ENCODE results near the gene SND1.

Gene SND1

DNA sequence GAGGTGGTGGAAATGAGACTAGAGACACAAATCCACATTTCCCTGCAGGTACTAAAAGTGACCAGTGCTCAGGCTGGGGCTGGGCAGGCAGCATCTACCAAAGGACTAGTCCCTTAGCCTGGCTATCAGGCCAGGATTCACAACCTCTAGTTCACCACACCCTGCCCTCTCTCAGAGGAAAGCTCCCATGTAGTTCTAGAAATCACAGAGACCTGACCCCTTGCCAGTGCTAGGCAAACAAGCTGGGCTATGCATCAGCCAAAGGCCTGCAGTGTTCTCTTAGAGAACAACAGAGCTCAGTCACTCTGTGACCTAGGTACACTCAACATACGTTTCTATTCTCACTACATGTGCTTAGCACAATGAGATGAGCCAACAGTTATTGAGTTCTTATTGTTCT lies 405.9 kb downstream of the SND1 start:
- no peak for DNase-seq

DNA sequence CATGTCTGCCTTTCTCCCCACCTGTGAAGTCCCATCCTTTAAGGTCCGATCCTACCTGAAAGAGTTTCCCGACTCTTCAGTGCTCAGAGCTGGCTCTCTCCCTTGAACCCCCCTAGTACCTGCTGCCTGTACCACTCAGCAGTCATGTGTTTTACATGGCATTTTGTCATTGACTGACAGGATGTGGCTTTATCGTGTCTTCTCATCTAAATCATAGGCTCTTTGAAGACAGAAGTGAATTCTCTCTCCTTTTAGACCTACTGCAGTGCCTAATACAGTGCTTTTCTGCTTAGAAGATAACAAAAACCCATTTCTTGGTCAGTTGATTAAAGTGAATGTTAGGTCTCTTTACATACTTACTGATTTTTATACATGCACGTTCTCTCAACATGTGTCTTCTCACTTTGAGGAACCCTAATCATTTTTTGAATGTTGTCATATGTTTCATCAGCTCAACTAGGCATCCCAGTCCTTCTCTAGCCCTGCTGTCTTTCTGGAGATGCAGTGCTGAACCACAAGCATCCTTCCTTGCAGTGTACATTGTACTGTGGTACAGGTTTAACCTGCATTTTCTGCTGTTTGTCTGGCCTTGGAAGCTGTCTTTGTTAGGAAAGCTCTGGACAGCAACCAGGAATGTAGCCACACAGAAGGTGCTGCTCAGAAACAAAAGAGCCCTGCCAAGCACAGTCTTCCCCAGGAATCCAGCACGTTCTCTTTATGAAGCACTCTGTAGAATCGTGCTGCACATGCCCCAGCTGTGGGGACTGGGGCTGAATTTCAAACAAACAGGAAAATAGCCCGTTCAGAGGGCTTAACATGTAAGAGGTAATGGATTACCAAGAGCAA lies 407.4 kb downstream of the SND1 start:
- no peak for DNase-seq

DNA sequence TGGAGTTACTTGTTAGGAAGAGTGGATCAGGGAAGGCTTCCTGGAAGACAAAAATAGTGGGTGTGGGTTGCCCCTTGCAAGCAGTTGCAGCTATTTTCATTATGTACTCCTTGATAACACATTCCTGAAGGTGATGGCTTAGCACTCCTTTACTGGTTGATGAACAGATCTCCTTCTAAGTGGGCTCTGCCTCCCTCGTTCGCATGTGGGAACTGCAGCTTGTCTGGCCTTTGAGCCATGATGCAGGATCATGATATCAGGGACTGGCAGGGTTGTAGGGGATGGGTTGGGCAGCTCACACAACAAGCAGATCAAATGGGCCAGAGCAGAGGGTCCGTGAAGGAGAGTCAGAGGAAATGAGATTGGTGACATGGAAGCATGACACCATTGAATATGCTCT lies 408.0 kb downstream of the SND1 start:
- no peak for DNase-seq

DNA sequence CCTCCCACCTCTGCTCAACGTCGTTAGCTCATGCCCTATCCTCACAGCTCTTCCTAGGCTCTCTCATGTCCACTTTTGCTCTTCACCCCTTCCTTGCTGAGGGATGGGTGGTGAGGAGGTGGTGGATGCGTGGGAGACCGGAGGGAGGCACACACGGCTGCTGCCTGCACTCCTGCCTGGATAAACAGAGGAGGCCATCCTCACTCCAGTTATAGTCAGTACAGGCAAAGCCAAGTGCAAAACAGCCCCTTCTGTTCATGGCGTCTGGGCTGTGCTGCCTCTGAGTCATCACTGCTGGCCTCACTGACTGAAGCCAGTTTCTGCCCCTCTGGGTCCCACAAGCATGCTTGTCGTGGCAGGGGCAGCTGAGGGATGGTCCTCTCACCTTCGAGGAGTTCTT lies 411.1 kb downstream of the SND1 start:
- no peak for DNase-seq

DNA sequence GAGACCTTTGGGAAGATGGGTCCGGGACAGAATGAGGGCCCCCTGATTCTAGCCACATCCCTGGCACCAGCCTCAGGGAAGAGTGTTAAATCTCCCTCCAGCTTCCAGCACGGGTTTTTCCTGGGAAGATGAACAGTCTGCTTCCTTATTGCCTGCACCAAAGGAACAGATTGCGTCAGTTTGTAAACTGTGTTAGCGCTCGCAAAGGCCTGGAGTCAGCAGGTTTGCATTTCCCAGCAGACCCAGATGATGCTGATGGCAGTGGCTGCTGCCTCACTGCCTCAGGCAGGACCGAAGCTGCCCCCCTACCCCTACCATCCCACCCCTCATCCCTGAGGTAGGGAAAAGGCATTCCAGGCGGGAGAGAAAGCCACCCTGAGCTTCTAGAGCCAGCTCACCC lies 413.9 kb downstream of the SND1 start:
- no peak for DNase-seq

DNA sequence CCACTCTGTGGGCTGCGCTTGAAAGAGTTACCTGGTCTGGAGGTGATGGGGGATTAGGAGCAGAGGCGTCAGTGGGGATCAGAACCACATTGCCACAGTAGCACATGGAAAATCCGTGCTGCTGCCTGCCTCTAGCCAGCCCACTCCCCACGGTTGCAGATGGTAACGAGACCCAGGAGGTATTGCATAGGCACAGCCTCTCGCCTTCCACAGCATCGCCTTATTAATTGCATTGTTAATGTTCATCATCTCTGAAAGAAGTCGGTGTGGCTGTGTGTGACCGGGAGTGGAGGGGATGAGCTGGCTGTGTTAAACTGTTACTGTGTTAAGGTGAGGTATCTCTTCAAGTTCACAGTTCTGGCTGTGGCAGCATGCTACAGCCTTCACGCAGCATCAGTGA lies 414.4 kb downstream of the SND1 start:
- no peak for DNase-seq

DNA sequence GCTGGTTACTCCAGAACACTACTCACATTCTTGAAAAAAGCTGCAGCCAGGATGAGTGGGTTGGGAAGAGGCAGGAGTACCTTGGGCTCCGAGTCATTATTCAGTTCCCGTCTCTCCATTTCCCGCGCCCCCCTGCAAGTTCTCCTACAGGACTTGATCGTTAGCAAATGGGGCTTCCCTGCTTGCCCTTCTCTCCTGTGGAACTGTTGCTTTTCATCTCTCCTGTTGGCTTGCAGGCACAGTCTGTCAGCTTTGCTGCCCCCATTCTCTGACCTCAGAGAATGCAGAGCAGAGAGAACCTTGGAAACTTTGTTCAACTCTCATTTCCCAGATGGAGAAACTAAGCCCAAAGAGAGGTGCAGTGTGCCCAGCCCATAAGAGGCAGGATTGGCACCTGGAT lies 414.9 kb downstream of the SND1 start:
- no peak for DNase-seq

DNA sequence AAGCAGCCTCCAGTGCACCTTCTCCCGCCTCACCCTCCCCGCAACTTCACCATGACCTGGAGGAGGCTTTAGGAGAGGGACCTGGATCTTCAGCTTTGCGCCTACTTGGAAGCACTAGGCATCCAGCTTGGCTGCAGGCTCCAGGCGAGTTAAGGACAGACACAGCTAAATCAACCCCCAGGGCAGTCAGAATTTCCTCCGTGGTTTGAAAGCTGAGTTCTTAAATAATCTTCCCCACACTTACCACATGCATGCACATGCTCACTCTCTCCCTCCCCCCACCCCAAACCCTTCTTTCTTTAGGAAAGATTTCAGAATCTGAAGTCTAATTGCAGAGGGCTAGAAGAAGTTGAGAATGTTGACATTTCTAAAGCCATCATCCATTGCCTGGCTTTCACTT lies 416.0 kb downstream of the SND1 start:
- DNase-seq, result no peak

DNA sequence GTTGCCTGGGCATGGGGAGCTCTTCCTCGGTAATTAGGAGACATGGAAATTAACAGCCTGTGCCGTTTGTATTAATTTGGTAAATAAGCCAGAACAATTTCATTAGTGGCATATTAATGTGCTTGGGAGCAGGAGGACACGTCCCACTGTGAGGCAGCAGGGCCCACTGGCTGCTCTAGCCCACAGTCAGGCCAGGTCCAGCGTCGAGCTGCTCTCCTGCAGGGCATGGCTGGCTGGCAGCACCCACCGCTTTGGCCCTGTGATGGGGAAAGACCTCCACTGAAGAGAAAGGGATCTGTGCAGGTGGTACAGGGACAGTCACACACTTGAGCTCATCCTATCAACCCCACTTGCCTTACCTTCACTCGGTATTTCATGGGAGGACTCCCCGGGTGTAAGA lies 416.8 kb downstream of the SND1 start:
- no peak for DNase-seq

DNA sequence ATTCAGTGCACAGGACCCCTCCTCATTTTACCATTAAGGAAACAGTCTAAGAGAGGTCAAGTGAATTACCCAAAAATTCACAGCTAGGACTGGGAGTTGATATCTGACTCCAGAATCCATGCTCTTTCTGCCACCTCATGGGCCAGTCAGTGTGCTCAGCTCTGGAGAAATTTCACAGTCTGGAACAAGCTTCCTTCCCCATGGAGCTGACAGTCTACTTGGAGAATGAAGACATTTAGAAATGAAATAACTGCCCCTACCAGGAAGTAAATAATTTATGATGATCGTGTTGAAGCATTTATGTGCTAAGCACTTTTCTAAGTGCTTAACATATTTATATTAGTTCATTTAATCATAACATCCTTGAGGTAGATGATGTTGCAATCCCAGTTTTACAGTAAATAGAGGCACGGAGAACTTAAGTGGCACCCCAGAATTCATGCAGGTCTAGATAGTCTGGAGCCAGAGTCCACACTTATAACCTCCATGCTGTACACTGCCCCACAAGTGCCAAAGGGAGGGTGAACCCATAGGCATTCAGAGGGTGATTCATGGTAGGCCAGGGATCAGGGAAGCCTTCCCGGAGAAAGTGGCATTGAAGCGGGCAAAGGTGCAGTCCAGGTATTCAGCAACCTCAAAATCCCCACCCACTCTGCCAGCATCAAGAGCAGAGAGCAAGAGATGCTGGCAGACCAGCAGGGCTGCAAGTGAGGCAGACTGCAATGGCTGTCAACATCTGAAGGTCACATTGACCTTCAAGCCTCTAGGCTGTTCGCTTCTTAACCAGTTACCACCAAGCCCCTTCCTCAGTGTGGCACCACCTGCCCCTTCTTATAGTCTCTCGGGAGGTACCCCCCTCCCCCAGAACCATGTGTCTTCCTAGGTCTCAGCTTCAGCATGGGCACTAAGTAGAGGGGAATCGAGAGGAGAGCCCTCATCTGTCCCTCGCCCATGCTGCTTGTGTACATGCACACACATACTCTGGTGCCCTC lies 417.7 kb downstream of the SND1 start:
- DNase-seq, result no peak

DNA sequence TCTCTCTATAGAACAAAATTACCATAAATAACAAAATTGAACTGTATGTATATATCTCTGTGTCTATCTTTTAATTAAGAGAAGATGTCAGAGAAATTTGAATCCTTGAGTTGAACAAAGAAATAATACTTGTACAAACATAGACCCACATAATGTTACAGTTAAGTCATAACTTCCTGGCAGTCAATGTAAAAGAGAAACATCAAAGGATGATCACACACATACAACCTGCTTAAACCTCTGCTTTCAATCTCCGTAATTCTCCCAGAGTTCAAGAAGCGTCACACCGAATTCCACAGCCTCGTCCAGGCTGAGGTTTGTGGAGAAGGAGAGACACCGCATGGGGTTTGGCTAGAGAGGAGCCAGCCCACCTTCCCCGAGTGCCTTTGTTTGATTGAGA lies 419.4 kb downstream of the SND1 start:
- DNase-seq, result no peak

DNA sequence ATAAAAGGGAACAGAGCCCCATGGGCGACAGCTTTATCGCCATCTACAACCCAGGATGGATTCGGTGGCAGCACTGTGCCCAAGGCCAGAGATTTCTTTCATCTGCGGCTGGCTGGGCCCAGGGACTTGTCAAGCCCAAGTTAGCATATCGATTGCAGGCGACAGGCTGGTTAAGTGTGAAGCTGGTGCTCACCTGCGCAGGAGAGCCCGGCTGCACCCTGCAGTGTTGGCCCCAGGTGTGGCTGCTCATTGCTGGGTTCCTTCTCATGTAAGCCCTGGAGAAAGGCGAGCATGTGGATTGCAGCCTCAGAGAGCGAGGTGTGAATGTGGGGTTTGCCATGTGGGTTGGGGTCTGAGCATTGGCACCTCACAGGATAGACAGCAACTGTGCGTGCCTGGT lies 419.8 kb downstream of the SND1 start:
- DNase-seq, result no peak

DNA sequence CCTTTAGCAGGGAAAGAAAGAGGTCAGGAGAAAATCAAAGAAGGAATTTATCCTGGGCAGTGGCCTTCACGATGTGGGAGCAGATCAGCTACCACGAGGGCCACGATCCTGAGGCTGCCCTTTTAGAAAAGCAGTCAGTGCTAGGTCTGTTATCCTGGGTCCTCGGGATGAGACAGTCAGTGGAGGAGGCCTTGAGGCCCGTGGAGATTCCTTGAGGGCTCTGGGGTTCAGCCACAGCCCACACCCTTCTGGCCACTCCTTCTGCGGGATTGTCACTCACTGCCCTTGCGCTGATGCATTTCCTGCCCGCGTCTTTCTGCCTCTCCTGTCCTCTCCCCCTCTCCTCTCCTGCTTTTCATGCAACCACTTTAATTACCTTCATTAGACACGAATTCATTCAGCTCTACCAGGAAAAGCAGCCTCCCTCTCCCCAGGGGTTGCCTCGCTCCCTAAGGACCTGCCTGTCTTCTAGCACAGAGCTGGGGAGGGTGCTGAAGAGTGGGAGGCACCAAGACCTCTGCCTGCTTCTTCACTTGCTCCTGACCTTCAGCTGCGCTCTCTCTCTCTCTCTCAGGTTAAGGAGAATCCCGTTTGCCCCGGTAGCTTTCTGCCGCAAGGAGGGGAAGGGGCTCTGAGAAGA lies 421.8 kb downstream of the SND1 start:
- no peak for DNase-seq

DNA sequence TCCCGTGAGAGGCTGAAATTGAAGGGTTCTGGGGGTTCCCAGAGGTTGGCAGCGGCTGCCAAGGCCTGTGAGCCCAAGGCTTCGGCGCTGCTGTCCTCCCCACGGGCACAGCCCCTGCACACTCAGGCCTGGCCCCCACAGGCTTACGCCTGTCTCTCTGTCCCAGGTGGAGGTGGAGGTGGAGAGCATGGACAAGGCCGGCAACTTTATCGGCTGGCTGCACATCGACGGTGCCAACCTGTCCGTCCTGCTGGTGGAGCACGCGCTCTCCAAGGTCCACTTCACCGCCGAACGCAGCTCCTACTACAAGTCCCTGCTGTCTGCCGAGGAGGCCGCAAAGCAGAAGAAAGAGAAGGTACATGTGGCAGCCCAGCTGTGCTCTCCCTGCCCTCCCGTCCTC lies 422.3 kb downstream of the SND1 start:
- no peak for DNase-seq

DNA sequence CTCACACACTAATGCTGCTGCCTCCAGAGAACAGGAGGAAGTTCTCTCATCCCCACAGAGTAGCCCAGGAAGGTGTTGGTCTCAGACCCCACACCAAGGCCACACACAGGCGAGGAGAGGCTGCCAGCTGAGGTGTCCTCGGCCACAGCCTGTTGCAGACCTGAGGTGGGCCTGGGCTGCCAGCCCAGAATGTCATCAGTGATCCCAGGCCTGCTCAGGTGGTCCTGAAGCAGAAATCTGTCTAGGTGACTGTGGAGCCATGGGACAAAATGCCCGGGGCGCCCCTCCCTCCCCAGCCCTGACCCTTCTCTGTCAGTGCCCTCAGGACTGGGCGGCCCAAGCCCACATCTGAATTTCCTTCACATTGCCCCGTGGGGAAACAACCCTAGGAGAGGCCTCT lies 422.7 kb downstream of the SND1 start:
- DNase-seq, result no peak

DNA sequence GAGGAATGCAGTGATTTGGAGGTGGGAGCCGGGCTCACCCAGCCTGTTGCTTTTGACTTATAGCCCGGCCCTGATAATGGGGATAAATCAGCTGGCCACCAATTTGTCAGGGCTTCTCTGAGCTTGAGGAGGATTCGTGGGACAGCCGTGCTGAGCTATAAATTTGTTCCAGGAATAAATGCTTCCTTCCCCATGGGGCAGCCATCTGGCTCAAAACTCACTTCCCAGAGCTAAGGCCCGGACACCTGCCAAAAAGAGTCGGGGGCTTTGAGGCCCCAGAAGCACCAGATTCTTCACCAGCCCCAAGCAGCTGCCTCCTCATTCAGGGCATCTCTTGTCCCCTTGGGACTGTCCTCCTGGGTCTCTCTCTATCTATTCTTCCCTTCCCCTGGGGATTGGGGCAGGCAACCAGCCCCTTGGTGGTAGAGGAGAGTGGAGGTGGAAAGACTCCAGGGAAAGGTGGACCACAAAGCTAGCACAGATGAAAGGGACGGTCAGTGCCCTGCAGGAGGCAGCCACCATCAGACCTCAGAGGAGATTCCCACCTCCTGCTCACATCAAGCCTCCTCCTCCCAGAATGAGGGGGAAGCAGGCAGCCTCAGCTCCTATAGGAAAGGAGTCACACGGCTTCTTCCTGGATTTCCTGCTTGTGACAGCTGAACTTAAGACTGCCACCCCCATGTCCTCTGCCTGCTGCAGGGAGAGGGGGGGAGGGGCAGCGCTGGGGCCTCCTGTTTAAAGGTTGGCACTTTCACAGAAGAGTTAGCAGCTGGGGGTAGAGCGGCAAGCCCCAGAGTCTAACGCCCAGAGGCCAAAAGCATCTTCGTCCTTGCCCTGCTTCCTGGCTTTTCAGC lies 423.5 kb downstream of the SND1 start:
- no peak for DNase-seq

DNA sequence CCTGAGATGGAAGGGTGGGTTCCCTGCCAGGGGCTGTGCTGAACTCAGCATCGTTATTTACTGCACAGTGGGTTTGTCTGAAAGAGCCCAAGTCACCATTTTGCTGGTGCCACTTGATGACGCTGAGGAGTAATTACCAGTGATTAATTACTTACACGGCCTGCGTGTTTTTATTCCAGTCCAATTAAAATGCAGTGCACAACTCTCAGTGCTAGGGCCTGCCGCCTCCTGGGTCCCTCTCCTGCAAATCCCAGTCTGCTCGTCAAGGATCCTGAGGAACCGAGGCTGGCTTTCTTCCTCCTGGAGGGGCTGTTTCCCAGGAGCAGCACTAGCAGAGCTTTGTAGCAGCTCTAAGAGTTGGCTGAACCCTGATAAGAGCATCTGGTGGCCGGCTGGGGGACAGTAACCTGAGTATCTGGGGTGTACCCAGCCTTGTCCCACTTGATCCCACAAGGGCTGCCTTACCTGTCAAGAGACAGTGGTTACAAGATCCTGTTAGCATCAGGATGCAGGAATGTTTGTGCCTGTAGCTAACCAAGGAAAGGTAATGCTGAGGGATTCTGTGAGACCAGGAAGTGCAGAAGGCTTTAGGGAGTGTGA lies 424.3 kb downstream of the SND1 start:
- DNase-seq, result no peak

DNA sequence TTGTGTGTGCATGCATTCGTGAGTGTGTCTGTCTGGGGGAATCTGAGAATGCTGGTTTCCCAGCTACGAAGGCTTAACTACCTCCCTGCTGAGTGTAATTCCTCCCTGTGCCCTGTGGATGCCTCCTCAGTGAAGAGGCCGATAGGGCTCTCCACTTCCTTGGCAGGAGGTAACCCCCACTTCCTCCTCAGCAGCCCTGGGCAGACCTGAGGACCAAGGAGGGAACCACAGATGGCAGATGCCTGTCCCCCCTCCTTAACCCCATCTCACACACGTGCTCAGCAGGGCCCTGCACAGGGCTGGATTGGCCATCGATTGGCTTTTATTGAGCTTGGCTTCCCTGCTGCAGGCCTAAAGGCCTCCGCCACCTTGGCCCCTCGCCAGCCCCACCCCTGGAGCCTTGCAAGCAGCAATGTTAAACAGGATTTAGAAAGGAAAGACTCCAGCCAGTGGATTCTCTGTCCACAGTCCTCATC lies 424.8 kb downstream of the SND1 start:
- DNase-seq, result peak; percentile 48

DNA sequence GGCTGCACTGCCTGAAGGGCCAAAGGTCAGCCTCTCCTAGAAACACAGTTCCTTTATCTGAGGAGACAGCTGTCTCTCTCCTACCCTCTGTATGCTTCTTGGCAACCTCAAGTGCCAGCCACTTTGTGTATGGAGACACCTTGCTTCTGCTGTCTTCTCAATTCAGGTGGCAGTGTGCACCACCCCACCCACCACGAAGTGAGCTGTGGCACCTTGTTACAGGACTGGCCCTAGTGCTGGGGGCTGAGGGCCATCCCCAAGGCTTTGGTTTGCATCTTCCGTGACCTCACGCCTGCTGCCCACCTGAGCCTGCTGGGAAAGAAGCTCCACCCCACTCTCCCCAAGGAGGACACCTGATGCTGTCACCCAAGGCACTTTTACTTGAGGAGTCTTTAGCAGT lies 426.3 kb downstream of the SND1 start:
- no peak for DNase-seq

DNA sequence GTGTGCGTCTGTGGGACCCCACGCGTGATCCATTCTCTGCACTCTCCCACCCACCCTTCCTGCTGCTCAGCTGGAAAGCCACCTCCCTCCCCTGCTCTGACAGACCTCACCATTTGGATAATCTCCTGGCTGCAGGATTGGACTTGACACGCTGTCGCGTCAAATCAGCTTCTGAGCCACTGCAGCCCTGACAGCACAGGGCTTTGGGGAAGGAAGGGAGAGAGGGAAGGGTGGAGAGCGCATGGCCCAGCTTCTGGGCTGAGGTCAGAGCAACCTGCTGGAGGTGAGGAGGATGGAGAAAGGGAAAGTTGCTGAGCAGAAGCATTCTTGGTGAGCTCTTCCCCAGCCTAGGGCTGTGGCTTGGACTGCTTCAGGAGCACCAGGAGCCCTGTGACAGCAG lies 428.2 kb downstream of the SND1 start:
- no peak for DNase-seq

DNA sequence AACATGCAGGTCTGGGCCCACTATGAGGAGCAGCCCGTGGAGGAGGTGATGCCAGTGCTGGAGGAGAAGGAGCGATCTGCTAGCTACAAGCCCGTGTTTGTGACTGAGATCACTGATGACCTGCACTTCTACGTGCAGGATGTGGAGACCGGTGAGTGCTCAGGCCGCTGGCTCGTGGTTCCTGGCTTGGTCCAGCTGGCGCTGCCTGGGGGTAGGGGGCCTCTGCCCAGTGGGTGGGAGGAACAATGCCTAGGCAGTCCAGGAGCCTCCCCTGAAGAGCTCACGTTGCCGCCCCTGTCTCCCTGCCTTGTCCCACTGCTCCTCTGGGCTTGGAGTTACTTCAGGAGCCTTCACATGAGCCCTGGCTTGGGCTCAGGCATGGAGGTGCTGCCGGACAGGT lies 429.4 kb downstream of the SND1 start:
- DNase-seq, result no peak

DNA sequence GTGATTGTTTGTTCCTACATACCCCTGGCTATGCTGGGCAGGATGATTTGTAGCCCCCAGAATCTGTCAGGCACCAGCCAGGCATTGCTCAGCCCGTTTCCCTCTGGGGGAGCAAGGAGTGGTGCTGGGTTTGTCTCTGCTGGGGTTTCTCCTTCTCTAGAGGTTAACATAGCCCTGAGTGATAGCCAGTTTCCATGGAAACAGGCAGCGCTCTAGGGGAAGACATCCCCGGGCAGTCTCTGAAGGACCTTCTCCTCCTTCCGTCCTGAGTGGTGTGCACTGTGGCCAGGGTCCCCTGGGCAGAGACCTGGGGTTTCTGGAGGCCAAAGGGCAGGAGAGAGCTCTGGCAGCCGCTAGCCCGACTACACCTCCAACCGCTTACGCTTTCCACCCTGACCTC lies 429.8 kb downstream of the SND1 start:
- no peak for DNase-seq

Measured in NCI-H2029 (cell line).